Endothelial cell of umbilical vein (primary cell): Measurements from ENCODE around the gene XIRP2. TPM values are rescaled to one million over a fixed set of nuclear protein-coding genes. Genes with fewer than 3 reads are reported as not detected.
A peak's percentile ranks its signal among the peaks of the same experiment; 100 is the strongest.

Experiments
- BruUV-seq: library from RNA; stranded (reverse); fragments of 400-500 nt; replicated peaks from 2 replicates; lab custom pipeline; 2021; lab: Mats Ljungman, UMichigan
- CTCF ChIA-PET: fragments of 300-600, 350-600 bp; sonication (Branson Sonifier 250); formaldehyde crosslinking; loops from one replicate; lab custom pipeline; 2021; ENCODE audit warnings: antibody characterized with exemption, inconsistent platforms; lab: Charles Lee
- POLR2A ChIA-PET: fragments of 300-600, 350-600 bp; sonication (Branson Sonifier 250); formaldehyde crosslinking; loops from one replicate; lab custom pipeline; 2021; ENCODE audit warnings: antibody characterized with exemption, inconsistent platforms; lab: Charles Lee
- DNase-seq: peaks from one replicate; pipeline ENCODE4 v3.0.0-alpha.2; 2011; ENCODE audit warnings: low read depth, low spot score
- FAIRE-seq: peaks from 2 replicates; lab custom pipeline; 2011; peaks lifted over from hg19 to GRCh38; lab: Jason Lieb, UNC
- H2AFZ ChIP-seq: 2 replicates; pipeline ENCODE4 v1.6.0; 2012; ENCODE audit warnings: low read depth, low read length, control low read depth, inconsistent platforms
- H3K27ac ChIP-seq: 2 replicates; pipeline ENCODE4 v1.5.1; 2011; ENCODE audit warnings: low read depth, mild to moderate bottlenecking, control low read depth, low read length, moderate library complexity; ENCODE audit not compliant: insufficient read depth
- H3K27me3 ChIP-seq, 2 experiments: 2 replicates each; pipeline versions ENCODE4 v1.6.0 to v1.6.1; 2011; ENCODE audit warnings: low read length in 2 of 2, mixed read lengths in 1 of 2; ENCODE audit not compliant: control insufficient read depth in 2 of 2, insufficient read depth in 2 of 2
- H3K36me3 ChIP-seq, 2 experiments: 2 replicates in 1 of 2; 3 replicates in 1 of 2; pipeline ENCODE4 v1.5.1; 2011; ENCODE audit warnings: low read length in 2 of 2, mild to moderate bottlenecking in 1 of 2, moderate library complexity in 1 of 2; ENCODE audit not compliant: control insufficient read depth in 2 of 2, insufficient read depth in 2 of 2; ENCODE audit errors: extremely low read depth in 1 of 2
- H3K4me1 ChIP-seq: 3 replicates; pipeline ENCODE4 v1.5.1; 2011; ENCODE audit warnings: mild to moderate bottlenecking, low read length; ENCODE audit not compliant: control insufficient read depth, insufficient read depth; ENCODE audit errors: extremely low read depth
- H3K4me2 ChIP-seq: 2 replicates; pipeline ENCODE4 v1.6.1; 2011; ENCODE audit warnings: low read length, control low read depth, mixed read lengths; ENCODE audit not compliant: insufficient read depth
- H3K4me3 ChIP-seq, 3 experiments: fragments of 200-600 bp in 1 of 3; sonication (generic), shearing (Covaris generic) in 1 of 3; replicated peaks in 1 of 3; 2 replicates each; pipeline ENCODE4 v1.5.1; 2011 to 2016; ENCODE audit warnings: control low read depth in 3 of 3, low read length in 3 of 3, mild to moderate bottlenecking in 2 of 3, inconsistent platforms in 1 of 3, low read depth in 1 of 3, moderate library complexity in 1 of 3; ENCODE audit not compliant: insufficient read depth in 1 of 3
- H3K79me2 ChIP-seq: 2 replicates; pipeline ENCODE4 v1.6.0; 2012; ENCODE audit warnings: low read length, inconsistent platforms; ENCODE audit not compliant: control insufficient read depth, insufficient read depth
- H3K9ac ChIP-seq: replicated peaks from 2 replicates; pipeline ENCODE3; 2011; ENCODE audit warnings: low read length, control low read depth; ENCODE audit not compliant: insufficient read depth; ENCODE audit errors: extremely low read depth
- H3K9me1 ChIP-seq: replicated peaks from 3 replicates; pipeline ENCODE4 v1.6.0; 2011; ENCODE audit warnings: mild to moderate bottlenecking, low read length; ENCODE audit not compliant: control insufficient read depth, insufficient read depth; ENCODE audit errors: extremely low read depth
- H3K9me3 ChIP-seq: replicated peaks from 2 replicates; pipeline ENCODE4 v1.5.1; 2012; ENCODE audit warnings: low read length, inconsistent platforms; ENCODE audit not compliant: control insufficient read depth, insufficient read depth
- H4K20me1 ChIP-seq: replicated peaks from 2 replicates; pipeline ENCODE3; 2011; ENCODE audit warnings: mild to moderate bottlenecking, low read length; ENCODE audit not compliant: control insufficient read depth, insufficient read depth; ENCODE audit errors: extremely low read depth
- CTCF ChIP-seq, 2 donors: IDR thresholded peaks; 1 replicate in 1 of 2; 2 replicates in 1 of 2; pipeline ENCODE4 v1.5.1; 2011; ENCODE audit warnings: low read length in 2 of 2, mild to moderate bottlenecking in 2 of 2, moderate library complexity in 2 of 2, control low read depth in 1 of 2, inconsistent platforms in 1 of 2, low read depth in 1 of 2; ENCODE audit not compliant: insufficient read depth in 1 of 2; ENCODE audit errors: extremely low read depth in 1 of 2
- EZH2 ChIP-seq: IDR thresholded peaks from 2 replicates; pipeline ENCODE4 v1.6.1; 2012; ENCODE audit warnings: borderline replicate concordance, low read depth, mild to moderate bottlenecking, moderate library complexity, low read length, inconsistent platforms; ENCODE audit not compliant: severe bottlenecking
- FOS ChIP-seq: IDR thresholded peaks from 2 replicates; pipeline ENCODE4 v1.6.1; 2011; ENCODE audit warnings: mild to moderate bottlenecking, low read length, moderate library complexity, borderline replicate concordance; ENCODE audit not compliant: insufficient read depth
- GATA2 ChIP-seq: IDR thresholded peaks from 2 replicates; pipeline ENCODE4 v1.7.0; 2011; ENCODE audit warnings: low read depth, mild to moderate bottlenecking, moderate library complexity, mixed read lengths, low read length; ENCODE audit not compliant: insufficient read length, insufficient read depth
- JUN ChIP-seq: IDR thresholded peaks from 2 replicates; pipeline ENCODE4 v1.6.1; 2011; ENCODE audit warnings: borderline replicate concordance, low read depth; ENCODE audit not compliant: insufficient read length, insufficient read depth
- MAX ChIP-seq: IDR thresholded peaks from 2 replicates; pipeline ENCODE4 v1.6.1; 2011; ENCODE audit not compliant: insufficient read depth, insufficient read length
- MYC ChIP-seq: IDR thresholded peaks from one replicate; pipeline ENCODE4 v1.6.1; 2011; ENCODE audit warnings: mild to moderate bottlenecking, low read depth, low read length
- POLR2A ChIP-seq: IDR thresholded peaks from 2 replicates; pipeline ENCODE4 v1.6.1; 2012; ENCODE audit warnings: low read depth, mild to moderate bottlenecking, control low read depth, low read length
- POLR2AphosphoS5 ChIP-seq: IDR thresholded peaks from 2 replicates; pipeline ENCODE4 v1.6.1; 2012; ENCODE audit warnings: low read depth, mild to moderate bottlenecking, control low read depth, low read length, moderate library complexity; ENCODE audit not compliant: insufficient read depth
- dilution Hi-C: fragments of 300-500 bp; cut with MboI; formaldehyde crosslinking; loops from one replicate; pipeline ENCODE4 v1.15.0; 2019; ENCODE audit warnings: low sequenced_read_pairs; ENCODE audit not compliant: extremely low pct_ligation_motif_present
- intact Hi-C: fragments of 100-400 bp; cut with micrococcal nuclease; formaldehyde crosslinking; loops from one replicate; pipeline ENCODE4 v1.10.0; 2022
- polyA plus RNA-seq, 4 experiments: library from polyadenylated mRNA; depleted of rRNA in 3 of 4; stranded (reverse) in 3 of 4; unstranded in 1 of 4; fragments of >200 nt; gene quantifications; 2 replicates each; pipeline versions ENCODE4 v1.2.1 to v1.2.3, GENCODE V29; 2011 to 2012; ENCODE audit warnings: missing spikeins in 1 of 4
- total RNA-seq: library from RNA; stranded (reverse); gene quantifications from 2 replicates; pipeline ENCODE4 v1.2.3, GENCODE V29; 2021

Gene XIRP2
- total and polyA plus RNA-seq, 2 donors (not counting 3 experiments of a cell fraction or from before 2014, with no cell fraction given), result 0.08 to 0.66 TPM

GRCh38 chr2:167126165-167126564, 237.9 kb downstream of the XIRP2 start:
- Histone ChIP-seq H3K9me1 (no peaks in the 10 kb centered on the region), H3K79me2 (no peaks in the 10 kb centered on the region), H4K20me1 (no peaks in the 10 kb centered on the region), H3K4me2 (no peak overlapping the region), H3K4me1 (no peaks in the 10 kb centered on the region), H3K9ac (no peak overlapping the region), H2AFZ (no peak overlapping the region), H3K27ac (no peak overlapping the region), H3K9me3 (no peaks in the 10 kb centered on the region), H3K4me3 (no peak overlapping the region), H3K27me3 (no peaks in the 10 kb centered on the region), H3K36me3 (no peaks in the 10 kb centered on the region)
- CTCF ChIA-PET, result interaction anchor here (2.5 to 4.8 kb wide), 2 partner anchors 85 to 993 kb away, joined by 8 to 26 read pairs; no protein-coding TSS in a partner anchor
- intact Hi-C loops, result loop anchor here (5.0 kb wide), 1 partner anchor 589 kb away; no protein-coding TSS in a partner anchor
- DNase-seq, result no peak
- FAIRE-seq, result no peak
- dilution Hi-C loops, result no loop called here
- BruUV-seq, result no TSS peak
- POLR2A ChIA-PET, result no interaction called here
- TF ChIP-seq JUN, result no peak
- TF ChIP-seq MYC, result no peak
- no peak for TF ChIP-seq POLR2A
- no peak for TF ChIP-seq GATA2
- no peak for TF ChIP-seq POLR2AphosphoS5

DNA sequence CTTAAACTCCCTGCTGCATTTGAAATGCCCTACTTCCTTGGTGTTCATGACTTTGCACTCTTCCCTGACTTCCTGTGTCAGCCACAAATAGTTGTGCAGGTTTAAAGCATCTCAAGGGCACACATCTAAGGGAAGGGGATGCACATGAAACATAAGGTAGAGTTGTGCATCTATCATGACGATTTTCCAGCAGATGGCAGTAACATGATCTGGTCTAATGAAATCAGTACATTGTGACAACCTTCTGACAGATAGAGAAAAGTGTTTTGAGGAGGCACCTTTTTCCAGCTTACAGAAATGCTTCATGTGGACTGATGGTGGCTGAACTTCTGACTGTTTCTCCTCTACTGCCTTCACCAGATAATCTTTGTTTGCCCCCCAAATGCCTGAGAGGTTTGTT, 238.9 kb downstream of the XIRP2 start:
- Histone ChIP-seq H3K4me3 (no peak overlapping the region), H2AFZ (no peak overlapping the region), H3K79me2 (no peaks in the 10 kb centered on the region), H3K9me3 (no peaks in the 10 kb centered on the region), H3K9ac (no peak overlapping the region), H3K27ac (no peak overlapping the region), H3K36me3 (no peaks in the 10 kb centered on the region), H3K4me2 (no peak overlapping the region), H3K4me1 (no peaks in the 10 kb centered on the region), H3K27me3 (no peaks in the 10 kb centered on the region), H4K20me1 (no peaks in the 10 kb centered on the region), H3K9me1 (no peaks in the 10 kb centered on the region)
- TF ChIP-seq POLR2A (no peak), CTCF (IDR thresholded peaks at IDR 0.05; ENCODE audit: extremely low read depth in 1 of 2, insufficient read depth in 1 of 2, low read depth in 1 of 2, low read length in 2 of 2) (peak in 1 of 2 donors; percentile 10), FOS (no peak), MAX (no peak), MYC (no peak), EZH2 (no peak), POLR2AphosphoS5 (no peak)
- POLR2A ChIA-PET, result no interaction called here
- CTCF ChIA-PET, result interaction anchor here (0.7 to 4.8 kb wide), 4 partner anchors 83 to 992 kb away, joined by 3 to 26 read pairs (median 4); no protein-coding TSS in a partner anchor
- BruUV-seq, result no TSS peak
- intact Hi-C loops, result loop anchor here (1.0 to 5.0 kb wide), 2 partner anchors 85 to 590 kb away; no protein-coding TSS in a partner anchor
- dilution Hi-C loops, result no loop called here
- no peak for FAIRE-seq
- peak; percentile 42 for DNase-seq
